ENCODE data around the gene TXNDC2.

The TXNDC2 gene

DNA sequence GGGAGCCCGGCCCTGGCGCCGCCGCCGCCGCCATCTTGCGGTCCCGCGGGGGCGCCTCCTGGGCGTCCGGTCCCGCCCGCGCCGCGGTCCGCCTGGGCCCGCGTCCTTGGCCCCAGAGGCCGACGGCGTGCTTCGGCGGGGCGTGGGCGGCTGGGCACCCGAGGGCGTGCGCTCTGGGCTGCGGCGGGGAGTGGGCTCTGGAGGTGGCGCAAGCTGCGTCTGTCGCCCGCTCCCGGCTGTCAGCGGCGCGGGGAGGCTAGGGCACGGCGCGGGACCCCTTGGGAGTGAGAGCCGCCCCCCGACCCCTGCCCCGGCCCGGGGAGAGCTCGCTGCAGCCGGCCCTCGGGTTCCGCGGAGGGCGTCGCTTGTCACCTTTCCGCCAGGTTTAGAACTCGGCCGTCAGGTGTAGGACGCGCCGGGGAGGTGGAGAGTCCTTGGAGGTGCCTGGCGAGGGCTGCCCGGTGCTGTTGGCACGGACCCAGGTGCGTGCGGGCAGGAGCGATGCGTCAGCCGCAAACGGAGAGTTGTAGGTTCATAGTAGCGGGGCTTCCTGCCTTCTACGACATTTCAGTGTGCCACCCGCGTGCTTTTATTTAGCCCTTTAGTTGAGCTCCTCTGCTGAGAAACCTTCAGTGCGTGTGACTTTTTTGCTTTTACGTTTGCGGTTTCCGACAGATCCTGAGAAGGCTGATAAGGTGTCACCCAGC, 29.0 kb downstream of the TXNDC2 start:
- peak; percentile 33 to 34 for ATAC-seq

DNA sequence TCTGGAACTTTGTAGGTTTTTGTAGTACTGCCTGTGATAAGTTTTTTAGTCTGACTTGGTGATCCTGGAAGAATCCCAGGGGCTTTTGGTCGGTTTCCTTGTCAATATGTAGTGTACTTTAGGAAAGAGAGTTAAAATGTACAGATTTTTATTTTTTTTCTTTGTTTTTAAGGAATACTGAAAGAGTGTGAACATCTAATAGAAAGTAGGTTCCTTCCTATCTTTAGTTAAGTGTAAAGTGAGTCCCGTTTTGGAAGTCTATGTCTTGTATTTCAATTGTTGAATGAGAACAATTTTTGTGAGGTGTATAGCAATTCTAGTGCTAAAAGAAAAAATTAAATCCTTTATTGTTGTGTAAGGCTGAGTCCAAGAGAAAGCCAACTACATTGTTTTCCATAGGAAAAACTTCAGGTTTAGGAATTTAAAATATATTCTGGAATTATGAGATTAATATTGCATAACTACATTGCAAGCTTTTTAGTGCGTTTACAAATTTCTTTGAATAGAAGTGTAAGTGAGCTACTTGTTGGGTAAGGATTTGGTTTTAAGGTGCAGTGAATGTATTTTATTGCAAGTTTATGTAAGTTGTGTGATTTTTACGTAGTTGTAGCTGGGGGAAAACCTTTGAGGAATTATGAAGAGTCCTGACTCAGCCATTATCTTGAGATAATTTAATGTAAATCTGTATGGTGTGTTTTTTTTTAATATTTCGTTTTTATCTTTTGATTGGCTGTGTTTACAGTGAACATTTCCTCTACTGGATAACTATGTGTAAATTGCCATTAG, 29.7 kb downstream of the TXNDC2 start:
- no peak for ATAC-seq

DNA sequence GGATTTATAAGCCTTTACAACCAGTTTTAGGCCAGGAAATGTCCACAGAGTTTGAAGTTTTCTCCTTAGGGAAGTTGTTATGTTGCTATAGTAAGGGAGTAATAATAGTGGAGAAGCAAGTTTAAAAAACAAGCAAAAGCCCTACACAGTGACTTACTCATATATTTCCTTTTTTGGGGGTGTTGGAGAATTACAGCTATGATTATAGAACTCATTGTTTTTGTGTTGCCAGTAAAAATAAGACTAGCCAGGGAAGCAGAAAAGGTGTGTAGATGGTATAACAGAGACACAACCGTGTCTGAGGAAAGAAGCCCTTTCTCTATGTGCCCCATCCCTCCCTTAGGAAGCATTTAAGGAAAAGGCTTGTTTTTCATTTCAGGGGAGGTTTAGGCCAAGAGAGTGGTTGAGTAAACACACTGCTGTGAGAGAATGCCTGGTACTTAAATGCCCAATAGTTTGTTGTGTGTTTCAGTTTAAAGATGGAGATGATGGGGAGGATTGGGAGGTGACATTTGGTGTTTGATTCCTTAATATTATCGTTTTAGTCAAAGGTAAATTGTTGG, 30.4 kb downstream of the TXNDC2 start:
- ATAC-seq = no peak

DNA sequence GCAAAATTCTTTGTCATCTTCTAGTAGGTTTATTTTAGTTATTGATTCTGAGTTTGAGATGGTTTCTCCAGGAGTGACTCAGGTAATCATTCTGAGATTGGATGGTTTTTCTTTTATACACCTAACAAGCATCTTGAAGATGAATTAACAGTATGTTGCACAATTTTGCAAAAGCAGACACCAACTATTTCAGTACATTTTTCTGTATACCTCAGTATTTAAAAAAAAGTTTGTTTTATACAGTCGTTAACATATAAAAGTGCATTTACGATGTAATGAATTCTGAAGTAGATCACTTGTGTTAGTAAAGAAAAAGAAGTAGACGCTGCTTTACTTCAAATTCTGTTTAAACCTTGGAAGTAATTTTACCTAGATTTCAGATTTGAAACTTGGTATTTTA, 31.0 kb downstream of the TXNDC2 start:
- no peak for ATAC-seq

DNA sequence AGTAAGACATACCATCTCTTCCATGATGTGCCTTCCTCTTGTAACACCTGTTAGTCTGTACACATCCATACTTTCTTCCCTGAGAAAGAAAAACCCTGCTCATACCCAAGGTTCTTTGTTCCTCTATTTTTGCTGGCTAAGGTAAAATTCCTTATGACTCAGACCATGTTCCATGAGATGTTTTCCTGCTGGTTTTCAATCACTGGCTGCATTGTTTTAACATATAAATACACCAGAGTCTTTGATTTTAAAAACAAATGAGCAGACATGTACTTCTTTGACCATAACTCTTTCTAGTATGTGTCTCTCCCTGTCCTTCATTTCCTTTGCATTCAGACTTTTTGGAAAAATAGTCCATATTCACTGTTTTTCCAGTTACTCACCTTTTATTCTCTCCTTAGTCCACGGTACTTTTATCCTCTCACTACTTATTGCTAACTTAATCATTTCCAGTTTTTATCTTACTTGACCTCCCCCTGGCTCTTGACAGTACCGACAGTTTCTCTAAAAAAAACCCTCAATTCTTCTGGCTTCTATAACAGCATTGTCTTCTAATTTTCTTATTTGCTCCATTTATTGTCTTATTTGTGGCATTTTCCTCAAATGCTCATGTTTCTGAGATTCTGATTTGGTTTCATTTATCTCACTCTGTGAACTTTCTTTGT, 32.4 kb downstream of the TXNDC2 start:
- ATAC-seq = no peak

DNA sequence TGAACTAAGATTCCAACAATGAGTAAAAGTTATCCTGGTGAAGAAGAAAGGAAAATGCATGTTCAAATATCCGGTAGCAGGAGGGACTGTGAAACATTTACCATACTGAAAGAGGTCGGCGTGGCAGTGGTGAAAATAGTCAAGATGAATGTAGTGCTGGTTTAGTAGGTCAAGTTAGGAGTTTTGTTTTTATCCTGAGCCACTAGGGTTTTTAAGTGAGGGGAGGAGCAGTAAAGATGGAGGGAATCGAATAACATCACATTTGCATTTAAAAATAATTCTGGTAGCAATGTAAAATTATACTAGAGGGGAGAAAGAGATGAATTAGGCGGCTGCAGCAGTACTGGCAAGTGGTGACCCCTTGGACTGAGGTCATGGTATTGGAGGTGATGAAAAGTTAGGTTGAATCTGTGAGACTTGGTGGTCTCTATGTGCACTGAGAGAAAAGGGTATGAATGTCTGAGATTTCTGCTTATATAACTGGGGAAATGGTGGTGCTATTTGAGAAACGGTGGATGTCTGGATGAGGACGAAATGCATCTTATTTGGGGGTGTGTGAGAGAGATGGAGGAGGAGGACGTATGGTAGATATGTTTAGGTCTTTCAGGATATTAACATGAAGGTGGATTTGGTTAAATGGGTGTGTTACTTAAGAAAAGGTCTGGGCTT, 33.9 kb downstream of the TXNDC2 start:
- no peak for ATAC-seq

DNA sequence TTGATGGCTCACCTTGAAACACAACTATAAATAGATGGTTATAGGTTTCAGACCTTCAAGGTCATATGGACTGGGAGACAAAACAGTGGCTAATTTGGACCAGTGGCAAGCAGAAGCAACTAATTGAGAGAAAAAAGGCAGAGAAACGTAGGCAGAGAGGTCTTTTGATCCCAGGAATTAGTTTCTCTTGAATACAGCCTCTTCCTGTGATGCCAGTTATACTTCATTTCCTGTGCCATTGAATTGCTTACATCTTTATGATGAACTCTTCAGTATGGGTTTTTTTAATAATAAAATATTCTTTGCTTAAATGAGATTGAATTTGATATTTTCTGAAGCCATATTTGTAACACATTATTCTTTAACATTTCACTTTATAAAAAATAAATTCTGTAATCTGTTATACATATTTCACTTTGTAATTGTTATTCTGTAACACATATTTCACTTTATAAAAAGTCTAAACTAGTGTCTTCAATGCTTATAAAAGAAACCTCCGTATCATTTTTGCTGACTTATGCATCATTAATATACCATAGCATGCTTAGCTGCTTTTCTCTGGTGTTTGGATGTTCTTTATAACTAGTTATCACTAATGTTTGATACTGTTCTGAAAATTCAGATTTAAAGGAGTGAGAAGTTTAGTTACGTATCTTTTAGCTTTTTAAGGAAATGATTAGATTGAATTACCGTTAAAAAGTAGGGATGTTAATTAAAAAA, 37.0 kb downstream of the TXNDC2 start:
- no peak for ATAC-seq

DNA sequence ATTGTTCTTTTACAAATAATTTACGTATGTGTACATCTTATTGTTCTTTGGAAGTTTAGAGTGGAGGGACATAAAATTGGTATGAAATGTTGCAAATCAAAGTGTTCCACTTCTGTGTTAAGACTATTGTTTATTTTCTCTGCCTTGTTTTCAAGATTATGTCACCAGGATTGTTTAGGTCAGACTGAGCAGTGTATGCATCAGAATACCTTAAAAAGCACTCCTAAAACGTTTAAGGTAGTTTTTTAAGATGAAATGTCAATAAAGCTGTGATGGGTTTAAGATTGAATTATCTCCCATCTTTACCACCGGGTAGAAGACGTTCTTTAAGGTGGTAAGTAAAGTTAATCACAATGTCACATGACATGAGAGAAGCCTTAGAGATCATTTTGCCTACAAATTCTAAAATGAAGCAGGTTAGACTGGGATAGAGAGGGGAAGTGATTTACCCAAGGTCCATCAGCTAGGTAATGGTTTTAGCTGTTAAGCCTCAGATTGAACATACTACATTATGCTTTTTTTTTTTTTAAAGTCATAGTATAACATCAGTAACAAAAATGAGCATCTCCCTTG, 38.7 kb downstream of the TXNDC2 start:
- no peak for ATAC-seq

DNA sequence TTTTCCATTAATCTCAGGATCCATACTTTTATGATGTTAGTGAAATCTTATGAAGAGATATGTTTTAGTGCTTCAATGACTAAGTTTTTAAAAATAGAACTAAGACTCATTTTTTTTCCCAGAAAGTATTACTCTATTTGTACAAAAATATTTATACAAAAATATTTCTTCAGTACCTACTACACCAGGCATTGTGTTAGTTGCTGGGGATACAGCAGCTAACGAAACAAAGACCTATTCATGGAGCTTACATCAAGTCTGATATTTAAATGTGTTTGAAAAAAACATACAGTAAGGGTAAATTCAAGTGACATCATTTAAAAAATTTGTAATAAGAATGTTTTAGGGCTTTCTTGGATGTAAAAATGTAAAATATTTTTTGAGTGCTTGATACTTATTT, 39.6 kb downstream of the TXNDC2 start:
- ATAC-seq = no peak

DNA sequence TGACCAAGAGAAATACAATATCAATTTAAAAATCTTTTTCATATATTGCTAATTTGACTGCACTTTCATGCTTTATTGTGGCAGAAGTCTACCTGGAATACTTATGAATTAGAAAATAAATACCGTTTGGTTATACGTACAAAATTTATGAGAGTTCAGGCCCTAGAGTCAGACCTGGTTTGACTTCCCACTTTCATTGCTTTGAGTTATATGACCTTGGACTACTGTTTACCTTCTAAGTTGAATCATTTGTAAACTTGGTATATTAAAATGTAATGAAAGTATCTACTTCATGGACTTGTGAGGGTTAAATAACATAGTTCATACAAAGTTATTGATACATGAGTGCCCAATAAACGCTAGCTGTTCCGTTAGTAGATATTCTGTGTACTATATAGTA, 40.0 kb downstream of the TXNDC2 start:
- ATAC-seq = no peak

DNA sequence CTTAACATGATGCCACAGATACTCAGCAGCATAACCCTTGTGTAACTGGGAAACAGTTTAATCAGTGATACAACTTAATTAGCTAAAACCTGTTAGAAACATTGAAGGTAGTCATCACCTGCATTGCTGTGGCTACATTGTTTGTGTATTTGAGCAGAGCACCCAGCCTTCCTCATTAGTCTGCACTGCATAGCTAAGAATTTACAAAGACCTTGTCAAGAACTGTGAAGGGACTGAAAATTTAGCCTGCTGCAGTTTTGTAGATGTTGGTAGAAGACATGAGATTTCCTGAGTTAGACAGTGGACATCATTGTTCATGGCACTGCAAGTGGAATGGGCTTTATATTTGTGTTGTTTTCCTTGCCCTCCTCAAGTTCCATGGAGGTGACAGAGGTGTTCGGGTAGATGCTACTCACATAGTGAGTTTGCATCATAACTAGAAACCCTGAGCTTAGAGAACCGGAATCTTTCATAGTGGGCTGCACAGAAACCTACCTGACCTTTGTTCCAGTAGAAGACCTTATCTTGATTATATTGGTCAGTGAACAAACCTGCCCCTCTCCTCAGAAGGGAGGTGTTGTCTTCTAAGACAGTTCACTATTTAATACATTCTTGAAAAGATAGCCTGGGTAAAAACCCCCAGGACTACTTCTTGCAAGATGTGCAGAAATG, 40.6 kb downstream of the TXNDC2 start:
- ATAC-seq = peak in 1 of 2 donors; percentile 27

DNA sequence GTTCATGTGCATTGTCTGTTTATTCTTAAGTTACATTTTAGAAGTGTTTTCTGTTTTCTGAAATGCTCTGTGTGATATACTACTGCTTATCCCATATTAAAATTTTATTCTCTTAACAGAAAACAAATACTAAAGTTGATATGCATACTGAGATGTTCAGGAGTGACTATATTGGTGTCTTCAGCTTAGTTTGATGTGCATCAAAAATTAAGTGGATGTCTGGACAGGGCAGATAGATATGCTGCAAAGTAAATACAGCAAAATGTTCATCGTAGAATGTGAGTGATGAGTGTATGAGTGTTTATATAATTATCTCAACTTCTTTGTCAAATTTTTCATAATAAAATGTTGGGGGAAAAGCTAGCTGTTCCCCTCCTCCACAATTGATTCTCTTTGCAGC, 41.2 kb downstream of the TXNDC2 start:
- no peak for ATAC-seq

DNA sequence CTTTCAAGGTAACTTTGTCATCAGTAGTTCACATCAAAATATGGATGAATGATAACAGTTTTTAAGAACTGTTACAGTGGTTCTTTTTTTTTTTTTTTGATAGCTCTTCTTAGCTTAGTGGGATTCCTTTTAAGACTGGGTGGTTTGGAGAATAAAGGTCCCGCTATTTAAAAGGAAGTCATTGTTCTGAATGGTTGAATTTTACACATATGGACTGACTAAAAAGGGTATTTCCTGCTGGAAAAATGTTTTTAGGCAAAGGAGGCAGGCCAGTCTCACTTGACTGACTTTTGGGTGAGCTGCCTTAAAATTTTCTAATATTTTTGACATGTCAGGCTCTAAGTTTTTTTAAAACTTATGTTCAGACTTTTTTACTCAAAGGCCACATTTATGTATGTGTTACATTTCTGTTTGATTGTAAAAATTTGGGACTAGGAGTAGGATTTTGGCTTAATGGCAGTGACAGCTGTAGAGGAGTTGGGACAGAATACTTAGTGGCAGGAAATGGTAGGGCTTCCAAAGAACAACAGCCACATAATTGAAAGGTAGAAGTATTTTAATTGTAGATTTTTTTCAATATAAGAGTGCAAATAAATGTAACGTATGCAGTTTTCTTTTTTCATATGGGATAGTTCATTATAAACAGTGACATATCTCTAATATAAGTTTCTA, 41.8 kb downstream of the TXNDC2 start:
- no peak for ATAC-seq

DNA sequence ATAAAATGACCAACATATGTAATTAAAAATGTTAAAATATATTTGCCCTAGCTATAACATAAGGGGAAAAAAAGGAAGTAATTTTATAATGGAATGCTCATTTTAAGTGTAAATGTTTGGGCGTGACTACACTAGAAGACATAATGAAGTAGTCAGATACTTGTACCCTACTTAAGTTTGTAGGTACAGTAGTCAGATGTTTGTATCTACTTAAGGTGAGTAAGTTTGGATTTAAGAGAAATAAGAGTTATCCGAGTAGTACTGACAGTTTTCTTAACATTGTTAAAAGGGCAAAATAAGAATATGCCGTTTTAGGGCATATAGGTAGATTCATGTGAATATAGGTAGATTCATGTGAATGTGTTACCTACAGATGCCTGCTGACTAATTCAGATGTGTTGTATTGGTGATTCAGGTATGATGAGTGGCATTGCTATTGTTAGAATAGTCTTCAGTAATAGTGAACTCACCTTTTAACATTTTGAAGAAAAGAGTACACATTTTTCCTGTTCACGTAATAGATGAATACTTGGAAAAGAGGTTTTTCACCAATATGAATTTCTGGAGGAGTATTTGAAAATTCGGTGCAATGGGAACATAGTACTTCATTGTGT, 43.0 kb downstream of the TXNDC2 start:
- ATAC-seq = peak; percentile 66 to 72

DNA sequence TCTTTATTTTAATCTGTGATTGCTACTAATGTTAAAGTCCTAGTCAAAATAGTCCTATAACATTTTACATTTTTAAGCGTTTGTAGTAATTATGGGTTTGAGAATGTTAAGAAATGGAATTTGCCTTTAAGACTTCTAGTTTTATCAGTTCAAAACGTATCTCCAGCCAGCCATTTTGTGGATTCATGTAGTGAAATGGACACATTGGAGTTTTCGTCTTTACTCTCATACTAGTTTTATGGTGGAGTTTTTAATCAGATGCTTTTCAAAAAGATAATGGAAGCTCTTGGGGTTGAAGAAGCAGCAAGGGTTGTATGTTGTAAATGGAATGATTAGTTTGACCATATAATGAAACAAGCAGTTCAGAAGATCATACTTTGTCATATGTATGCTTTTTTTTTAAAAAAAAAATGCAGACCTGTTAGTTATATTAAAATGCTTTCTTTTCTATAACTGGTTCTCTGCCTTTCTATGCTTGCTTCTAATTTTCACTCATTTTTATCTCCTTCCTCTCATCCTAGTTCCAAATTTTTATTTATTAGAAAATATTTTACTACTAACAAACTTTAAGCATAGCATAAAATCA, 44.6 kb downstream of the TXNDC2 start:
- ATAC-seq = no peak

DNA sequence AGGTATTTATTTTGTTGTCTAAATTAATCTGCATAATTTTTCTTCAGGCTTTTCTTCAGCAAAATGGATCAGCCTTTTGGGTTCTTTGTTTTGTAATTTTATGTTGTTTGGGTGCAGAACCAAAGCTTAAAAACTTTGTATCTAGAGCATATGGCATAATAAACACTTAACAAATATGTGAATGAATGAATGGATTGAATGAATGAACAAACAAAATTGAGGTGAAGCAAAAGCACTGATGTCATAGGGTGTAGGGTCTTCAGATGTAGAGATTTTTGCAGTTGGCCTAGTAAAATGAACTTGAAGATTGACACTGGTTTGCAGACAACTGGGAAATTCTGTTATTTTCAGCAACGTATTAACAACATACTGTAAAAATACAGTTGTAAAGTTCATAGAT, 45.4 kb downstream of the TXNDC2 start:
- no peak for ATAC-seq

DNA sequence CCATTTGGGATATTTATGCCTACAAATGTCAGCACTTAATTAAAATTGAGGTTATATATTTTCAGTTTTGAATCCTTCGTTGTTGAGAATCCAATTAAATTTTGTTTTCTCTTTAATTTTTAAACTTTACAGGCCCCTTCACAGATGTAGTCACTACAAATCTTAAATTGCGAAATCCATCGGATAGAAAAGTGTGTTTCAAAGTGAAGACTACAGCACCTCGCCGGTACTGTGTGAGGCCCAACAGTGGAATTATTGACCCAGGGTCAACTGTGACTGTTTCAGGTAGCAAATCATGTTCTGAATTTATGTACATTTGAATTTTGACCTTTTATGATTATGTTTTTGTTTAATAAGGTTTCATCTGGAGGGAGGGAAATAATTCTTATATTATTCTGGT, 45.9 kb downstream of the TXNDC2 start:
- ATAC-seq = no peak

DNA sequence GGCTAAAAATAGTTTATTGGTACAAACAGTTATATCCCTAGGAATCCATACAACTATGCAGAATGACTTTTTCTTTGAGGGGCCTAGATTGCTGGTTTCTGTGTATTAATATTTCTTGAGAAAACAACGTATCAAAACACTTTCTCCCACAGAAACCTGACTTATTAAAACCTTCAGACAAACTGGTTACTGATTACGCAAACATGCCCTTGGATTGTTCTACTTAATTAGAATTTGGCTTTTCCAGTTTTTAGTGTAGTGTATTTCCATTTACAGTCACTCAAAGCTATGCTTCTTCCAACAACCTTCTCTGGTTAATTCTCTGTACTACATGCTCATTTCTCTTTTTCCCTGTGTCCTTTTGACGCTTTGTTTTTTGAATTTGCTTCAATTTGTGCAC, 48.1 kb downstream of the TXNDC2 start:
- no peak for ATAC-seq

DNA sequence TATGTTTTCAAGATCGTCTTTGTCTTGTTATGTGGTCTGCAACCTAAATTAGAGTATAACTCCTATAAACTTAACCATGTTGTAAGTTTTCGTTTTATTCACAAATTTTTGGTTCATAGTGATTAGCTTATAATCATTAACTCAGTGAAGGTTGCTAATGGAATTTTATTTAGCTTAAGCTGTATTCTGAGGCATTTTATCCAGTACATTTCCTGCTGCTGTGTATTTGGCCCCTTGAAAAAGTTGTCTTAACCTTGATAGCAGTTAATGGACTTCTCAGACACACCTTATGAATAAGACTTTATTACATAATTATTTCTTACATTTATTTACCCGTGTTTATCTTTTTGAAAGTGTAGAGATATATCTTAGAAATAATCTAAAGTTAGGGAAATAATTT, 48.5 kb downstream of the TXNDC2 start:
- no peak for ATAC-seq
